T-helper 2 cell (primary cell): ENCODE measurements around the gene MIS12.

Source experiments
- DNase-seq, 5 experiments: peaks; one replicate each; pipeline versions ENCODE4 v3.0.0 to v3.0.0-alpha.2; 2012 to 2022

The MIS12 gene

DNA sequence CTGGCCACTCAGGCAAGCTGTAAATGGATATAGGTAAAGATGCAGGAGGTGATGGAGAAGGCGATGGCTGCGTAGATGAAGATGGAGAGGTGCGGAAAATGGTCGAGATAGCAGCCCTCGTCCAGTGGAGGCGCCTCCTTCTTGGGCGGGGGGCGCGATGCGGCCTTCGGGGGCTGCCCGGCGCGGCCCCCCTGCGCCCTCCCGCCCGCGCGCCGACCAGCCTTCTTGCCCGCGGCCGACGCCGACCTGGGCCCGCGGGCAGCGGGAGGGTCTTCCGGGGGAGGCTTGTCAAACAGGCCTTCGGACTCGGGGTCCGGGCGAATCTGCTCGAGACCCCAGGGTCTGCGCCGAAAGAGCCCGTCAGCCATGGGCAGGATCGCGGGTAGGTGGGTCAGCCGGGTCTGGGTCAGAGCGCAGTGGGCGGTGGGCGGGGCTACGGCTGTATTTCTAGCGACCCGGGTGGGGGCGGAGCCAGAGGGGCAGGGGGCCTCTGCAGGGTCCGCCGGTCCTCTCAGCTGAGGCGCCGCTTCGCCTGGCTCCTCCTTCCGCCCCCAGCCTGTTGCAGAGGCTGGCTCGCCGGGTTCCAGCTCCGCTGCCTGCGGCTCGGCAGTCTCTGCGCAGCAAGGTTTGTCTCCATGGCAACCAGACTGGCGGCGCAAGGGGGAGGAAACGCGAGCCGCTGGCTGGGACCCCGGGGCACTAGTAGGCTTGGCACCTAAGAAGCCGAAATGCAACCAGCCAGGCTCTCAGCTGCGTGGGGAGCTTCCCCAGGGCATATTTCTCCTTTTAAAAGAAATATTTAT lies 14.4 kb downstream of the MIS12 start:
- peak; percentile 44 to 84 (median 62) for DNase-seq

DNA sequence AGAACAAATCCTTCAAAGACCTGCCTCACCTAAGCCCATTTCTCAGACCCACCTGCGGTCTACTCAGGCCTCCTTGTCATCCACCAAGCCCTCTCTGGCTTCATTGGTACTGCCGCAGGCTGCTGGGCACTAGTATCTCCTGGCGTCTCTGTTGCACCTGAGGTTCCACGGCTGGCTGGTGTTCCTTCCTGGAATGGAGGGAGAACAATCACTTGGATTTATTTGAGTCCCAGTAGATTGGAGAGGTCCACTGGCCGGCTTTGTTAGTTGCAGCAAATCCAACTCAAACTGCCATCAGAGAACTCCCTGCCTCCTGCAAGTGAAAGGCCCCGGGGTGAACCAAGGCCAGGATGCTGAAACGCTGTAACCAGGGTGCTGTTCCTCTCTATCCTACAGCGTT lies 15.3 kb downstream of the MIS12 start:
- no peak for DNase-seq

DNA sequence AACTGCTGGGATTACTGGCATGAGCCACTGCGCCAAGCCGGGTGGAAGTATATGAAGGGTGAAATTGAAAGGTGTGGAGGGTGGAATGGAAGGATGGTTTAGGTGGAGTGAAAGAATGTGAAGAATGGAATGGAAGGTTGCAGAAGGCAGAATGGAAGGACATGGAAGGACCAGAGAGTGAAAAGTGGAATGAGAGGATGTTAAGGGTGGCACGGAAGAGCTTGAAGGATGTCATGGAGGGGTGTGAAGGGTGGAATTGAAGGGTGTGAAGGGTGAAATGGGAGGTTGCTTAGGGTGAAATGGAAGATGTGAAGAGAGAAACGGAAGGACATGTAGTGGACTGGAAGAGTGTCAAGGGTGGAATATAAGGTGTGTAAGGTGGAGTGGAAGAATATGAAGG lies 16.2 kb downstream of the MIS12 start:
- DNase-seq, result no peak

DNA sequence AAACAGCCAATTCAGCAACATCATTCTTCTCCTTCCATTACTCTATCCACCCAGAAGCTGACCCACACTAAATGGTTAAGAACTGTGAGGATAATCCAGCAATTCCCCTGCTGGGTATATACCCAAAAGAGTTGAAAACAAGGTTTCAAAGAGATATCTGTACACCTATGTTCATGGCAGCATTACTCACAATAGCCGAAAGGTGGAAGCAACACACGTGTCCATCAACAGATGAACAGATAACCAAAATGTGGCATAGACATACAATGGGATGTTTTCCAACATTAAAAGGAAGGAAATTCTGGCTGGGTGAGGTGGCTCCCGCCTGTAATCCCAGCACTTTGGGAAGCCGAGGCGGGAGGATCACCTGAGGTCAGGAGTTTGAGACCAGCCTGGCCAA lies 19.9 kb downstream of the MIS12 start:
- DNase-seq, result no peak

DNA sequence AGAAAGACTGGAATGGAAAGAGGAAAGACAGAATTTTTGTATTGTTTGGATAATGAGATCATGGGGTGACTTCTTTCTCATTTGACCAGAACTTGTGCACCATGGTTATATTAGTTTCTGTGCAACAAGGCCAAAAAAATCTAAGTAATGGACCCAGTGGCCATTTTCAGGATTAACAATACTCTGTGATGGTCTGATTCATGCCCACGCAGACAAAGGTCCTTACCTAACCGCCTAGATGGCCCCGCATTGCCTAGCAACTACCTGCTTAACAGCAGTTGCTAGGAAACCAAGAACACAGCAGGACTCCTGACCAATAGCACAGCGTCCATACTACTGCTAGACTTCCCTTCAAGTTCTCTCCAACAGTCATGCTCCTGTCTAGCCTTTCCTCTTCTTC lies 22.4 kb downstream of the MIS12 start:
- DNase-seq, result no peak

DNA sequence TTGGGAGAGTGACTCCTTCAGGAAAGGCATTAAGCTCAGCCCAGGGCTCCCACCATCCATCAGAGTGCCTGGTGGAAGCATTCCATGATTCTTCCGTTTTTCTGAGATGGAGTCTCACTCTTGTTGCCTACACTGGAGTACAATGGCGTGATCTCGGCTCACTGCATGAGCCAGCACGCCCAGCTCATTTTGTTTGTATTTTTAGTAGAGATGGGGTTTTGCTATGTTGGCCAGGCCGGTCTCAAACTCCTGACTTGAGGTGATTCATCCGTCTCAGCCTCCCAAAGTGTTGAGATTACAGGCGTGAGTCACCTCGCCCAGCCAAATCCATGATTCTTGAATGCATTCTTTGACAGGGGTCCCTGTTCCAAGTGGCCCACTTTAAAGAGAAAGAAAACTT lies 23.1 kb downstream of the MIS12 start:
- no peak for DNase-seq

DNA sequence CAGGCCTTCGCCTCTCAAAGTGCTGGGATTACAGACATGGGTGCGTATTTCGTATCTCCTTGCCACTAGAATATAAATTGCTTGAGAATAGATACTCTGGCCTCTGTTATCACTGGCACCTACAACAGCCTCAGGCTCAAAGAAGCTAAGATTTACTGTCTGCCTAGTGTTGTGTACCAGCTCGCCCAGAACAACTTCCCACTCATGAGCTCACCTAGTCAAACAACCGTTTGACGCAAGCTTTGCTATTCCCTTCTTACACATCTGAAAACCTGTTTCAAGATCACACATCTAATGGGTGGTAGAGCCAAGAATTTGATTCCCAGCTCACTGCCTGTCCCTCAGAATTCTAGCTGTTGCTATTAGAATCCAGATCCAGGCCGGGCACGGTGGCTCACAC lies 24.4 kb downstream of the MIS12 start:
- DNase-seq, result no peak

DNA sequence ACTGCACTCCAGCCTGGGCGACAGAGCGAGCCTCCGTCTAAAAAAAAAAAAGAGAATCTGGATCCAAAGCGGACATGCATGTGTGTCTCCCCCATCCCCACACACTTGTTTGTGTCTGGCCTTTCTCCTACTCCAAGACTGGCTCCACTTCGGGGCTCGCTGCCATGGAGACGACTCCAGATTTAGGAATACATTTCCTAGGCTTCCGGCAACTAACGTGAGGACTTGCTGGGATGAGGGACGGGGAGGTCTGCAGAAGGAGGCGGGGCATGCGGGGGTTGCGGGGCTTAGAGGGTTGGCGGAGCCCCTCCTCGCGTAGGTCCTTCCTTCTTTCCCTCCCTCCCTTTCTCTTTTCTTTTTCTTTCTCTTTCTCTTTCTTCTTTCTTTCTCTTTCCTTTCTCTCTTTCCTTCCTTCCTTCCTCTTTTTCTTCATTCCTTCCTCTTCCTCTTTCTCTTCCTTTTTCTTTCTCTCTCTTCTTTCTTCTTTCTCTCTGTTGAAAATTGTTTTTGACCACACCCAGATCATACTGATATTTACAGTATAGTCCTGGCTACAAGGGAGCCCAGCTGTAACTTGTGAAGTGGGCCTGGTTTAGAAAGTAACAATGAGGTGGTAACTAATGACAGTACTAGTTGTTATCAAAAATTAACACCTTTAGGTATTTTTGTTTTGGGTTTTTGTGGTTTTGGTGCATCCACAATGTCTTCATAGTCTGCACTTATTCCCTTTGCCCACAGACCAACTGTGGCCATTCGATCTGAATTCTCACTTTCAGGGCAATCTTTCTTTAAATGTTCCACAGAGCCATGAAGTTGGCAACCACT lies 25.2 kb downstream of the MIS12 start:
- no peak for DNase-seq

DNA sequence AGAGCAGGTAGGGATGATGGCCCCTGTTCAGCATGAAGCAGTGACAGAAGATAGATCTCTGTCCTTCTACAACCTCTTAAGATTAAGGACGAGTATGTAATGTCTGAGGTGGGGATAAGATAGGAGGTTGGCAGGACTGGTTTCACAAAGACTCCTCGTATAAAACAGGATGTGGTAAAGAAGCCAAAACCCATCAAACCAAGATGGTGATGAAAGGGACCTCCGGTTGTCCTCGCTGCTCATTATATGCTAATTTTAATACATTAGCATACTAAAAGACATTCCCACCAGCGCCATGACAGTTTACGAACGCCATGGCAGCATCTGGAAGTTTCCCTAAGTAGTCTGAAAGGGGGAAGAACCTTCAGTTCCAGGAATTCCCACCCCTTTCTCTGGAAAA lies 27.3 kb downstream of the MIS12 start:
- peak in 2 of 5 experiments; percentile 34 to 84 for DNase-seq

DNA sequence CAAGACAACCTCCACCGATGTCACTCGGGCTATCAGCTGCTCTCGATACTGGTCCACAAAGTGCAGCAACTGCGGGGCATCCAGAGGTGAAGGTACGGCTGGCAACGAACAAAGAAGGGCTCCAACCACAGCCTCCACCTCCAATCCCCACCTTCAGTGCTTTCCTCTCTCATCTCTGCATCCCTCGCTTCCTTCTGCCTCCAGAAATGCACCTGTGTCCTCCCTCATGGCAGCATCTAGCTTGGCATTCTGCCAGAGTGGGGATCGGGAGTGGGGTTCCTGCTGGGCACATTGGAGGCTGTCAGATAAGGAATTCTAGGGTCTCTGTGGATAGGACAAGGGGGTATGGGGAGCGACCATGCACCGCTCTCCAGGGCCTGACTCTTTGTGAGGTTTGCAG lies 28.6 kb downstream of the MIS12 start:
- DNase-seq, result no peak

DNA sequence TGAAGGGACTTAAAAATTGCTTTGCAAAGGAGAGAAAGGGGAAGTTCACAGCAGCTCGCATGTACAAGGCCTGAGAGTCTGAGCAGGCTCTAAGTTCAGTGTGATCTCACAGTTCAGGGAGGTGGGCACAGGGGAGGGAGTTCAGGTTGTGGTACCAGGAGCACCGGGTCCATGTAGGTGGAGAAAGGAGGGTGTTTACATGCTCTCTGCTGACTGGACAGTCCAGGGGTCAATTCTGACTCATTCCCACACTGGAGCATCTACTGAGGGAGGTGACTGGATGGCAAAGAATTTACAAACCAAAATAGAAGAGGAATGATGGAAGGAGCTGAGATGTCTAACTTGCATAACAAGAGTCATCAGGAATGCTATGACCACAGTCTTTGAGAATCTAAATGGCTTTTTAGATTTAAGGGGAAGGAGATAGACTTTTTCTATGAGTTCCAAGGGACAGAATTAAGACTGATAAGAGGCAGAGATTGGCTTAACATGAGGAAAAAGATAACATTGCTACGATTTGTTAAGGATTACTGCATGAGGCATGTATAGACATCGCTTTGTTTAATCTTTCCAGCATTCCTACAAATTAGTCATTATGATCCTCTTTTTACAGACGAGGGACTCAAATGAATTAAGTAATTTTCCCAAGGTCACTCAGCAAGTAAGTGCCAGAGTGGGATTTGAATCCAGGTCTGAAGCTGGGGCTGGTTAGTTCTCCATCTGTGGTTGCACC lies 29.9 kb downstream of the MIS12 start:
- DNase-seq, result no peak

DNA sequence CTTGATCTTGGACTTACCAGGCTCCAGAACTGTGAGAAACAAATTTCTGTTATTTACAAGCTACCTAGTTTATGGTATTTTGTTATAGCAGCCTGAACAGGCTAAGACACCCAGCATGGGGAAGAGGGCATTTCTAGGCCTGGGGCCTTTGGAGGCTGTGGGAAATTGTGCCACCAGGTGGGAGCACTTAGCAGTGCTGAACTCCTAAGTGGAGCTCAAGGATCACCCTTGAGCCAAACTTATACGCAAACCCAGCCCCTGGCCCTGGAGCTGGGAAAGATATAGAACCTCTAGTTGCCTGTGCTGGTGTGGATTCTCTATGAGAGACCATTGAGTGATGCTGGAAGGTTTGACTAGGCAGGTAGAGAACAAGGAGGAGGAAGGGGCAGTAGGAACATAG lies 36.1 kb downstream of the MIS12 start:
- DNase-seq, result no peak

DNA sequence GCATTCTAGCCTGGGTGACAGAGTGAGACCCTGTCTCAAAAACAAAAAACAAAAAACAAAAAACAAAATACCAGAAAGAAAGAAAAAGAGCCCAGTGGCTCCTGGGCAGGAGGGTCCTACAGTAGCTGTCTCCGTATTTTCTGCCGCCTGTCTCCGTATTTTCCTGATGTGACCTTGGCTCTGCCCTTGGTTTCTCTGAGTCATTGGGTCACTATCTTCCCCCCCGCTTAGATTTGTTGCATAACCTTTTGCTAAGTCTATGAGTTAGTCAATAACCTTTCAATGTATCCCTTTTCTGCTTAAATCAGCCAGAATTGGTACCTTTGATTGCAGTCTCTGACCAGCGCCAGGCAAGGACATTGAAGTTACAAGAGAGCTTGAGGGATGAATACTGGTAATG lies 36.9 kb downstream of the MIS12 start:
- no peak for DNase-seq

DNA sequence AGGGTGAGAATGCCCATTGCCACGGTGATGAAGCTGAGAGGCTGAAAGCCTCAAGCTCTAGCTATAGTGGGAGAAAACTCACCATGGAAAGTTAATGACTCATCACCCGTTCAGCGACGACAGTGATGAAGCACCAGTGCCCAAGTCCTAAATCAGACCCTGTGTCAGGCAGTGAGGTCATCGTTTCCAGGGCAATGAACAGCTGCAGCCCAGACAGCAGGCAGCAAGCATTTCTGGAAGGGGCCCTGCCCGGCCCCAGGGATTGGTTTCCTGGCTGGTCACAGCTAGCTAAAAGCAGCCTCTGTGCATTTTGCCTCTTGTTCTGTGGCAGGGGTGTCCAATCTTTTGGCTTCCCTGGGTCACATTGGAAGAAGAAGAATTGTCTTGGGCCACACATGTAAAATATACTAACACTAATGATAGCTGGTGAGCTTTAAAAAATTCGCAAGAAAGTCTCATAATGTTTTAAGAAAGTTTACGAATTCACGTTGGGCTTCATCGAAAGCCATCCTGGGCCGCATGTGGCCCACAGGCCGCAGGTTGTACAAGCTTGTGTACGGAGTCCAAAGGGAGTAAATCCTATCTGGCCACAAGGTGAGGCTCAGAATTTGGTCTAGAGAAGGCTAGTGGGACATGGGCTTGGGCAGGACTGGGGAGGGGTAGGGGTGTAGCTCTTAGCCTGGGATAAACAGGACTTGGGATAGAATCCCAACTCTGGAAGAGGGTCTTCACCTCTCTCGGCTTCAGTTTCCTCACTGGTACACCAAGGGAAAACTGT lies 40.6 kb downstream of the MIS12 start:
- DNase-seq, result peak in 2 of 5 experiments; percentile 11 to 14

DNA sequence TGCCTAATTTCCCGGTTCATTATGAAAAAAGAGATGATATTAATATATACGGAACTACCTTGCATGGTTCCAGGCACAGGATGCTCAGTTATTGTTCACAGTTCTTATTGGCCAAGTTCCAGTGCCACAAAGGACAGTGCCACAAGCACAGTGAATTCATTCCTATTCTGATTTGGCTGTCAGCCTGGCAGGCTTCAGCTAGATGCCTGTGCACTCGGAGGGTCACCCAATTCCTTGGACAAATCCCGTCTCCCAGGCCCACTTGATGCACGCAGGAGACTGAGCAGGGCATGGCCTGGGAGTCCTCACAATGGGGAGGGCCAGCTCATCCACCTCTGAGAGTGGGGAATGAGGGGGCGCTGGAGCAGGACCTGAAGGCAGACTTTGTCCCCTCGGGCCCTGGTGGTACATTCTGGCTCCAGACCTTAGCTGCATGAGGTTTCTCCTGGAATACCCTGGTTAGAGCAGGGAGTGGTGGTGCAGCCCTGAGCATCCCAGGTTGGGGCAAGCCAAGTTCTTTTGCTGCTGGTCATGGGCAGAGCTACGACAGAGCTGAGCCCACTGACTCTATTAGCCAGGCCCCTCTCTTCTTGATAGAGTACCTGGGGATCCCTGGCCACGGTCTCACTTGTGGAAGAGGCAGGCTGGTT lies 41.4 kb downstream of the MIS12 start:
- DNase-seq, result no peak

DNA sequence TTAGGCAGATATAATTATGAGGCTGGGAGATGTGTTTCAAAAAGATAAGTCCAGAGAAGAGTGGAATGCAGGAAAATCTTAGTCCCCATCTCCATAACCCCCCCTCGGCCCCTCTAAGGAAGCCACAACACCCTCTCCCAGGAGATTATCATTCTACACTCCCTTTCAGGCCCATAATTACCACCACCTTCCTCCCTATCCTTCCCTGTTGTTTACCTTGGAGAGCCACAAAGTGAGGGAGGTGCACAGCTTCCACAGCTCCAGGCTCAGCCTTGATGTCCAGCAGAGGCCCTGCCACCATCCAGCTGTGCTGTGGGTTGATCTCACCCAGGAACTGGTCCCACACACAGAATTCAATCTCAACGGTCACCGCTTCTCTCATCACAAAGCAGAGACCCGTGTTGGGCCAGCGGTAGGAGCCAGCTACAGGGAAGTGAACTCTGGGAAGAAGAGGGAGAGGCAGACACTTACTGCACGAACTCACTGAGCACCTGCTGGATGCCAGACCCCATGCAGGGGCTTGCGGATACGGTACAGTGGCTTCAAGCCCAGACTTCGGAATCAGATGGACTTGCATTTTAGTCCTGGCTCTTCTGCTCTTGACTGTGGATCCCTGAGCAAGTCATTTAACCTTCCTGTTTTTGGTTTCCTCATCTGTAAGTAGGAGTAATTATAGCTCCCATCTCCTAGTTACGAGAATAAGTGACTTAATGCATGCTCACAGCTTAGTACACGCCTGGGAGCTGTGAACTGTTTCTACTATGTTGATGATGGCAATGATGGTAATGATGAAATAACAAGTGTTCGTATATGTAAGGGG lies 44.1 kb downstream of the MIS12 start:
- no peak for DNase-seq

DNA sequence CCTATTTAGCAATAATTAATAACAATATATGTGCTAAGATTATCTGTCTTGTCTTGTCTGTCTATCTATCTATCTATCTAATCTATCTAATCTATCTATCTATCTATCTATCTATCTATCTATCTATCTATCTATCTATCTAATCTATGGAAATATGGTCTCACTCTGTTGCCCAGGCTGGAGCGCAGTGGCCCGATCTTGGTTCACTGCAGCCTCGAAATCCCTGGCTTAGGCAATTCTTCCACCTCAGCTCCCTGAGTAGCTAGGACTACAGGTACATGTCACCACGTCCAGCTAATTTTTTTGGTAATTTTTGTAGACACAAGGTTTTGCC lies 44.7 kb downstream of the MIS12 start:
- no peak for DNase-seq

DNA sequence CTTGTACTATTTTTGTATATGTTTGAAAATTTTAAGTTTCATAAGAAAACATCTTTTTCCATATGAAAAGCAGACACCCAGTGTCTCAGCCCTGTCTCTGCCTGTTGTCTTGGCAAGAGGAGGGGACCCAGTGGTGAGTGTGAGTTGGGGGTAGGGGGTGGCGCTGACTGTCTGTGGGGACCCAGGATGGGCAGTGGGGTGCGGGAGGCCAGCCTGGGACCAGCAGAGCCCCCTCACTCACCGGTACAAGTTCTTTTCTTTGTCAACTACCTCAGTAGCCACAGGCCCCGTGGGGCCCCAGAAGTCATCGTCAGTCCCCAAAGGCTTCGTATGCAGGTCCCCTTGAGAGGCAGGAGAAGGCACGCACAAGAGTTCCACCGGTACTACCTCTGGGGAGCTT lies 46.2 kb downstream of the MIS12 start:
- DNase-seq, result no peak

DNA sequence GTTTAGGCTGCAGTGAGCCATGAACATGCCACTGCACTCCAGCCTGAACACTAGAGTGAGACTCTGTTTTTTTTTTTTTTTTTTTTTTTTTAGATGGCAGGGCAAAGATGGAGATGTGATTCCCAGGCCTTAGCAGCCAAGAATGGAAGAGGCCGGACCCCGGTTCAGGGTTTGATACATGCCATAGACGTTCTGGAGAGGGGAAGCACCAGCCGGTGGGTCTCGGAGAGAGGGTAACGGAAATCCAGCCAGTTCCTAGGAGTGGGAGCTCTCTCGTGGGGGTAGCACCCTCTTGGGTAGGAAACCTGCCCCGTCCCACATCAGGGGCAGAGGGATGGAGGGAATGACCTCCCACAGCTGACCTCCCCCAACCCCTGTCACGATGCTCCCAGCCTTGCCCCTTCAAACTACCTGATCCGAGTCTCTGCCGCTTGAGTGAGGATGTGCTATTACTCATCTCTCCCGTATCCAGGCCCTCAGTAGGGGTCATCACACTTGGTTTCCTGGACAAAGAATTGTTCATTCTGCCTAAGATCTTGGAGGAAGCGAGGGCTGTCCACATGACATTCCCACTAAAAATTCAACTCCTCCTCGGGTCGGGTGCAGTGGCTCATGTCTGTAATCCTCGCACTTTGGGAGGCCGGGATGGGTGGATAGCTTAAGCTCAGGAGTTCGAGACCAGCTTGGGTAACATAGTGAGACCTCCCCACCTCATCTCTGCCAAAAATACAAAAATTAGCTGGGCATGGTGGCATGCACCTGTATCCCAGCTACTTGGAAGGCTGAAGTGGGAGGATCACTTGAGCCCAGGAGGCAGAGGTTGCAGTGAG lies 47.3 kb downstream of the MIS12 start:
- no peak for DNase-seq

DNA sequence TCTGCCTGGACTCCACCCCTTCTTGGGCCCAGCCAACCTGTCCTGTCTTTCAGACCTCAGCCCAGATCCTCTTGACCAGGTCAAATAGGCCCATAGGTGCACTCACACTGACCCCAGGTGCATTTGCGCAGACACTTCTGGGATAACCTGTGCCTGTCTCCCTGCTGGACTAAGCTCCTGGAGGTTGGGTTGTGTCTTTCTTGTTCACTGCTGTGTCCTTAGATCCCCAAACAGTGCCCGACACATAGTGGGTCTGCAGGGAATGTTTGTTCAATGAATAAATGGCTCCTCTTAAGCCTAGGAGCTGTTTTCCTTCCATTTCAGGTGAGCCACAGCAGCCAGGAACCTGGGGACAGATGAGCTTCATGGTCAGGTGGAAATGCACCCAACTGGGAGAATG lies 49.1 kb downstream of the MIS12 start:
- DNase-seq, result no peak
